DMS 273 treated with DMSO at 0.1 percent for 48 hours (cell line): ENCODE measurements around the gene USH1C.

ENCODE experiments used
- DNase-seq: peaks from one replicate; lab custom pipeline; 2025; lab: John Stamatoyannopoulos, UW

The USH1C gene

DNA sequence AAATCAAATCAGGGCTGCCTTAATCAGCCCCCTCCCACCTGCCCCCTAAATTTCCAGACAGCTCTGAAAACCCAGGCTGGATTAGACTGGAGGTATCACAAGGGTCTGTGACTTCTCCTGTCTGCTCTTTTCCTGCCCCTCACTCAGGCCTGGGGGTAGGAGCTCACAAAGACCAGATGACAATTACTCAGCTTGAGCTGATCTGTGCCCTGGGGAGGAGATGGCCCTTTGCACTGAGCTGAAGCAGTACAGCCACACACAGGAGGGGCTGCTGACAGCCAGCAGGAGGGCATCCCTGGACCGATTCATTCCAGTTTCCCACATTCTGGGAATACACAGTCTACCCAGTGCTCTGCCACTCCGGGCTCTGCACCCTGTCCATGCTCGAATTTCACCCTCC, 71.7 kb downstream of the USH1C start:
- DNase-seq = no peak

GRCh38 chr11:17471501-17471900, 72.7 kb downstream of the USH1C start:
- DNase-seq = no peak

GRCh38 chr11:17469998-17470397, 74.2 kb downstream of the USH1C start:
- DNase-seq = no peak

- no peak for DNase-seq
These were observed 76.1 kb downstream of the USH1C start for GRCh38 chr11:17468122-17468521.

- DNase-seq = no peak
These were observed 80.6 kb downstream of the USH1C start for GRCh38 chr11:17463546-17464174.

GRCh38 chr11:17462940-17463339, 81.3 kb downstream of the USH1C start:
- DNase-seq = no peak

DNA sequence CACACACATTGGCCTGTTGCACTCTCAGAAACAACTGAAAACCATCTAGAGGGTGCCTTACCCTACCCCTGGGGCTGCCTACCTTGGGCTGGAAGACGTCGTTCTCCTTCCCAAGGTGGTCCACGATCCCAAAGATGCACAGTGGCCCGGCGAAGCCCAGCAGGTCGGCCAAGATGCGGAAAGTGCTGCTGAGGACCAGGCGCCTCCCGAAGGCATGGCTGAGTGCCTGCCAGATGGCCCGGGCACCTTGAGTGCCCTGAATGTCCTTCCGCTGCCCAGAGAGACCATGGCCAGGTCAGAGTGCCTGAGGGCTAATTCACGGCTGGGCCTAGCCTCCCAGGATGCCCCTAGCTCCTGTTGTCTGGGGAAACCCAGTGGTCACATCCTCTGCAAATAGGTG, 83.8 kb downstream of the USH1C start:
- no peak for DNase-seq

GRCh38 chr11:17459236-17459896, 84.8 kb downstream of the USH1C start:
- no peak for DNase-seq

GRCh38 chr11:17458268-17458667, 85.9 kb downstream of the USH1C start:
- DNase-seq = no peak

GRCh38 chr11:17457396-17458173, 86.6 kb downstream of the USH1C start:
- no peak for DNase-seq

DNA sequence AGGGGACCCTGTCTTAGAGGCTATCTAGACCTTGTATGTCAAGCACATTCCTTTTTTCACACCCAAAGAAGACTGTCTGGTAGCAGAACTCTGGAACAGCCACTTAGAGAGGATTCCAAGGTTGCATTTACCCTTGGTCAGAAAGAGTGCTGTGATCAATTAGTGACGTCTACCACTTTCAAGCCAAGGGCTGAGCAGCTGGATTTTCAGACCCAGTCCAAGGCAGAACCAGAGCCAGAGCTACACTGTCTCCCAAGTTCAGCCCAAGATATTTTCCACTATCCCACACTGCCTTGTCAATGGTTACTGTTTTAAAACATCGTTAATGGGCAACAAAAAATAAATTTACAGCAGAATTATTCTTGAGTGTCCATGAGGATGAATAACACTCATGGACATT, 91.5 kb downstream of the USH1C start:
- no peak for DNase-seq

- no peak for DNase-seq
These were observed 95.1 kb downstream of the USH1C start for GRCh38 chr11:17449158-17449557.

DNA sequence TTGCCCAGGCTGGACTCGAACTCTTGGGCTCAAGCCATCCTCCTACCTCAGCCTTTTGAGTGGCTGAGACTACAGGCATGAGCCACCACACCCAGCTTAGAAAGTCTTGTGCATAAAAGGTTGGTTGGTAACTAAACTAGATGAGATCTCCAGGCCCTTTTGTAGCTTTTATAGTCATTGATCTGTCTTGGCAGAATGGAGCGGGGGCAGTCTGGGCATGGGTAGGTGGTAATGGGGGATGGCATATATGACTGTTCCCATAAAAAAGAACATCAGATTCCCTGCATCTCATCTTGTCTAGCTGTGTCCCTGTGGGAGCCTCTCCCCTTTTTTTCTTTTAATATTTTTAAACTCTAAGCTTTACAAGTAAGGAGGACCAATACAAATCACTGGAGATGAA, 97.7 kb downstream of the USH1C start:
- DNase-seq = no peak

GRCh38 chr11:17445240-17445795, 98.9 kb downstream of the USH1C start:
- no peak for DNase-seq

DNA sequence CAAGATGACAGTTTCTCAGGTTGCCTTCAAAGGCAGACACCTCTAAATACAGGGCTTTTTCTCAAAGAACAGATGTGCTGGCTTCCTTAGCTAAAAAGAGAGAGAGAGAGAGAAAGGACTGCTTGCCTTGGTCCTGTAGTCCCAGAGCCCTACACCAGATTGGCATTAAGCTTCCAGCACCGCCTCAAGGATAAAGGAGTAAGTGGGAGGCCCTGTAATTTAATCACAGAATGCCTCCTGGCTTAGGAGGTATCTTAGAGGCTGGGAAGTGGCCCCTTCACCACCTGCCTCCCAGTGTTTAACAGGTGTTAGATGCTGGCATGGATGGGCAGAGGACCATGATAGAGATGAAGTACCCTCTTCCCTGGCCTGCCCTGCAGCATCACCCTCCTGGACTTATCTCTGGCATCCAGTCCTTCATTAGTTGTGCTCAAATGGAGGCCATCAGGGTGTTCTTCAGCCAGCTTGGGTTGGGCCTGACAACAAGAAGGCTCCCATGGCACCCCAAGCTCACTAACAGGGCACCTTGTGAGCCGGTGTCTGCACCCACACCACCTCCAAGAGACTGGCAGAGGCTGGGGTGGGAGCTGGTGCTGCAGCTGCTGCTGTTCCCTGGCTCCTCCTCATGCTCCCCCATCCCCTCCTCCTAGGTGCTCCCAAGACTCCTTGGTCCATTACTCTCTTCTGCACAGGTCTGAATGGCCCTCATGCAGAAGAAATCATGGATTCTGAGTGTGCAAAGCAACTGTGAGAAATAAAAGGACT, 100.1 kb downstream of the USH1C start:
- DNase-seq = no peak
